ENCODE results near the gene SPTBN5.

GRCh38 chr15:41809526-41810220 lies 84.2 kb downstream of the SPTBN5 start:
- no peak for TF ChIP-seq CTCF (IDR thresholded peaks at IDR 0.05)
- no peak for TF ChIP-seq POLR2AphosphoS5 (IDR thresholded peaks at IDR 0.05; ENCODE audit: insufficient read depth in 1 of 2, low read depth in 1 of 2)

All from vagina (tissue), 2 donors.